Right lung (tissue), 5 donors: Measurements from ENCODE around the gene JAKMIP1. TPM values are rescaled to one million over a fixed set of nuclear protein-coding genes. Genes with fewer than 3 reads are reported as not detected.
A peak's percentile ranks its signal among the peaks of the same experiment; 100 is the strongest.
"Not testable (repeated sequence)": the region's sequence is repeated elsewhere in the genome, so short reads cannot be mapped to it uniquely, and the experiment has no call there.

Experiments
- DNase-seq, 2 donors: peaks; one replicate each; pipeline ENCODE4 v3.0.0-alpha.2; 2013
- polyA plus RNA-seq, 5 donors: library from polyadenylated mRNA; unstranded; fragments of 120-200 nt; gene quantifications; one replicate each; pipeline versions ENCODE4 v1.2.1 to v1.2.3, GENCODE V29; 2013; ENCODE audit warnings: inconsistent platforms in 1 of 5, low replicate concordance in 1 of 5; ENCODE audit not compliant: insufficient read length in 5 of 5, insufficient read depth in 1 of 5

JAKMIP1 gene
- polyA plus RNA-seq, 5 donors = 0.12 to 0.22 (median 0.16) TPM; not detected in 1

DNA sequence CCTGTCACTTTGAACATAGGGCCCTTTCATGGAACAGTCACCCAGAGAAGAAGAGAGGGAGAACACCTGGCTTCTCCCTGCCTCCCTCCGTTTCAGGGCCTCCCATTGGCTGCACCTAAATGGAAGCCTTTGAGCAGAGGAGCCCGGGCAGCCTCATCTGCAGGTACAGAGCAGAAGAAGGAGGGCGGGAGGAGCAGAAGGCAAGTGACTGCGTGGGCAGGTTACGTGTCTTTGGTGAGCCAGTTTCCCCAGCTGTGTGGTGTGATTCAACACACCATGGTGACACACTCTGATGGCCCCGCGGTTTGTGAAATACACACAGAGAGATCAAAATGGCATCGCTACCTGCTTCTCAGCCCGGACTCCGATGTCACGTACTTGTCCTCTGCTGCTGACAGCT, 182.5 kb downstream of the JAKMIP1 start:
- no peak for DNase-seq

GRCh38 chr4:6017030-6017429, 183.3 kb downstream of the JAKMIP1 start:
- DNase-seq = no peak

GRCh38 chr4:6013564-6013963, 186.8 kb downstream of the JAKMIP1 start:
- no peak for DNase-seq

GRCh38 chr4:6012200-6012599, 188.1 kb downstream of the JAKMIP1 start:
- DNase-seq = no peak

- DNase-seq = peak in 1 of 2 donors; percentile 23
These were observed 188.7 kb downstream of the JAKMIP1 start for GRCh38 chr4:6011686-6012085.

GRCh38 chr4:6011271-6011671, 189.1 kb downstream of the JAKMIP1 start:
- DNase-seq = no peak

DNA sequence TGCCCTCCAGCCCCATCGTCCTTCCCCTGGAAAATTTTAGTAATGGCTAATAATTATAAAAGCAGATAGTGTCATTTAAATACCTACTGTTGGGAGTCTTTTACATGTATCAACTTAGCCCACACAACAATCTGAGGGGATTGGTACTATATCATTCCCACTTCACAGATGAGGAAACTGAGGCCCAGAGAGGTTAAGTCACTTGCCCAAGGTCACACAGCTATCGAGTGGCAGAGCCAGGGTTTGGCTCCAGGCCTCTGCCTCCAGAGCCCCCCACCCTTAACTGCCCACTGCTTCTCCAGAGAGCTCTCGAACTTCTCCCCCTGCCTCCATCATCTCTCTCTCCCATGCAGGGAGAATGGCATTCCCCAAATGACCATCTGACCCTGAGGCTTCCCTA, 189.6 kb downstream of the JAKMIP1 start:
- no peak for DNase-seq

GRCh38 chr4:6009452-6009851, 190.9 kb downstream of the JAKMIP1 start:
- DNase-seq = no peak

GRCh38 chr4:6008766-6009385, 191.5 kb downstream of the JAKMIP1 start:
- DNase-seq = no peak

DNA sequence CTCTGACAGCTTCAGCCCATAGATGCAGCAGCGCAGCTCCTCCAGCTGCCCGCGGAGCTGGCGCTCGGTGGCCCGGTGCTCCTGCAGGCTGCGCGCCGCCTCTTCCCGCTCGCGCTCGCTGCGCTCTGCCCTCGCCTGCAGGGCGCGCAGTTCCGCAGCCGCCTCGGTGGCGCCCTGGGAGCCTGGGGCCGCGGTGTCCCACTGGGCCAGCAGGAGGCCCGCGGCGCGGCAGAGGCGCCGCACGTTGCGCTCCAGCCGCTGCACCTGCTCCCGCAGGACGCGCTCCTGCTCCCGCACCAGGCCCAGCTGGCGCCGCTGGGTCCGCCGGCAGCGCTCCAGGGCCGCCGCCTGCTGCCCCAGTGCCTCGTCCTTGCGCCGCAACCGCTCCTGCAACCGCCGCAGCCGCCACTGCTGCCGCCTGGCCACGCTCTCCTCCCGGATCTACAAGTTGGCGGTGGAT, 192.2 kb downstream of the JAKMIP1 start:
- DNase-seq = no peak

GRCh38 chr4:6005175-6005574, 195.2 kb downstream of the JAKMIP1 start:
- no peak for DNase-seq

DNA sequence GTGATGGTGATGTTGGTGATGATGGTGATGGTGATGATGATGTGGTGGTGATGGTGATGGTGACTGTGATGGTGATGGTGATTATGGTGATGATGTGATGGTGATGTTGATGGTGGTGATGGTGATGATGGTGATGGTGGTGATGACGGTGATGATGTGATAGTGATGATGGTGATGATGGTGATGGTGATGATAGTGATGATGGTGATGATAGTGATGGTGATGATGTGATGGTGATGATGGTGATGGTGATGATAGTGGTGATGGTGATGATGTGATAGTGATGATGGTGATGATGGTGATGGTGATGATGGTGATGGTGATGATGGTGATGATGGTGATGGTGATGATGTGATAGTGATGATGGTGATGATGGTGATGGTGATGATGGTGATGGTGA, 196.9 kb downstream of the JAKMIP1 start:
- DNase-seq = not testable (repeated sequence)

DNA sequence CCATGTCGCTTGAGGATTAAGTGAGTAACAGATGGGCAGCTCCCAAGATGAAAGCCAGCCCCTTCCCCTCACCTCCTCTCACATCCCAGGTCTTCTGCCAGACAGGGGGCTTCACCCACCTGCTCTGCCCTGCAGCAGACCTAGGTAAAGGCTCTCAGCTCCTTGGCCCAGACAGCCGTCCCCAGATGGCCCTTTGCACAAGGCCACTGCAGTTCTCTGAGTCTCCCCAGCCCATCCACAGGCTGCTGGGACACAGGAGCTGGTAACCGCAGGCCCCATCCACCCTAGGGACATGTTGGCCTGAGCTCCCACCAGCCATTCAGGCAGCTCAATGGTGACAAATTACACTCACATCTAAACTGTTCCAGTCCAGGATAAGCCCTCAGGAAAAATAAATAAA, 197.4 kb downstream of the JAKMIP1 start:
- DNase-seq = no peak

DNA sequence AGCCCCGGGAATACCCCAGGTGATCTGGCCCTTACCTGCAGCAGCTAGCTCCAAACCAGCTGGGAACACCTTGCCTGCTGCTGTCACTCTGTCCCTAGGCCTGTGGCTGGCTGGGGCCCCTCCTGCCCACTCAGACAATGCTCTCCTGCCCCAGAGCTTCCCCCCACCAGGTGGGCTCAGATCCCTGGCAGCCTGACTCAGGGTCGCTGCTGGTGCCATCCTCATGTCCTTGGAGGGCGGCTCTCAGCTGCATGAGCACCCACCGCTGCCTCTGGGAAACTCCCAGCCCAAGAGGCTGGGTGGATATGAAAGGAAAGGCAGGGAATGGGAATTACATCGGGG, 197.9 kb downstream of the JAKMIP1 start:
- no peak for DNase-seq

GRCh38 chr4:6001680-6002491, 198.5 kb downstream of the JAKMIP1 start:
- DNase-seq = no peak

- DNase-seq = no peak
These were observed 200.5 kb downstream of the JAKMIP1 start for GRCh38 chr4:5999830-6000365.

DNA sequence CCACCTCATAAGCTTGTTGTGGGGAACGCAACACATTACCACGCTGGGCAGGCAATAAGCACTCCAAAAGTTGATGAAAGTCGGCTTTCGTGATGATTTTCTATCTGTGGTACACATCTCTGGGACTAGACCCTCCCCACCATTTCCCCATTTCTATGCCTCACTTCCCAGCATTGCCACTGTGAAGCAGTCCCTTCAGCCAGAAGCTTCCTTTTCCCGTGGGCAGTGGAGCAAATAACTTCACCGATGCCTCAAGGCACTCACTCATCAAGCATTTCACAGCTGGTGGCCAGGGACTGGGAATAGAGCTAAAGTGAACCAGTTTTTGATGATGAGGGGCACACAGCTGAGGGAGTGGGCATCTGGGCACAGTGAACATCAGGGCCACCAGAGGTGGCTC, 201.0 kb downstream of the JAKMIP1 start:
- no peak for DNase-seq

DNA sequence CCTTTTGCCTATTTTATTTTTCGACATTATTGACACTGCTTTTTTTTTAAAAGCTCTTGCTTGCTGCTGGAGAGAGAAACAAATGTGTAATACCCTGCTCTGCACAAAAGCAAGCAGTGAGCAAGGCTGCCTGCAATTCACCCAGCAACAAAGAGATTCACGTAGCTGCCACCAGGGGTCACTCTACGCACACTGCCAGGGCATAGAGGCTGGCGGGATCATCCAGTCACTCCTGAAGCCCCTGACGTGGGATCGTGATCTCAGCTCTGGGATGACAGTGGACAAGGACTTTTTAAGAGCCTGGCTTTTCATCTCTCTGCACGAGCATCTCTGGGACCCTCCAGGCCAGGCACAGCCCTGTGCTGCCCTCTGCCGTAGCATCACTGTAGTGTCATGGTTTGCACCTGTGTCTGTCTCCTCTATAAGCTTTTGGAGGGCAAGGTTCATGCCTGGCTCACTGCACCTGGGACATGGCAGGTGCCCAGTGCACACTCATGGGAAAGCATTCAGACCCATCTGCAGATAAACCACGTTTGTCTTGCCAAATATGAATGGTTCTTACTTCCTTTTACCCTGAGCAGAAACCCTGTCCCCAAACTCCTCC, 201.9 kb downstream of the JAKMIP1 start:
- DNase-seq = peak; percentile 33 to 60

- DNase-seq = no peak
These were observed 203.7 kb downstream of the JAKMIP1 start for GRCh38 chr4:5996641-5997040.

DNA sequence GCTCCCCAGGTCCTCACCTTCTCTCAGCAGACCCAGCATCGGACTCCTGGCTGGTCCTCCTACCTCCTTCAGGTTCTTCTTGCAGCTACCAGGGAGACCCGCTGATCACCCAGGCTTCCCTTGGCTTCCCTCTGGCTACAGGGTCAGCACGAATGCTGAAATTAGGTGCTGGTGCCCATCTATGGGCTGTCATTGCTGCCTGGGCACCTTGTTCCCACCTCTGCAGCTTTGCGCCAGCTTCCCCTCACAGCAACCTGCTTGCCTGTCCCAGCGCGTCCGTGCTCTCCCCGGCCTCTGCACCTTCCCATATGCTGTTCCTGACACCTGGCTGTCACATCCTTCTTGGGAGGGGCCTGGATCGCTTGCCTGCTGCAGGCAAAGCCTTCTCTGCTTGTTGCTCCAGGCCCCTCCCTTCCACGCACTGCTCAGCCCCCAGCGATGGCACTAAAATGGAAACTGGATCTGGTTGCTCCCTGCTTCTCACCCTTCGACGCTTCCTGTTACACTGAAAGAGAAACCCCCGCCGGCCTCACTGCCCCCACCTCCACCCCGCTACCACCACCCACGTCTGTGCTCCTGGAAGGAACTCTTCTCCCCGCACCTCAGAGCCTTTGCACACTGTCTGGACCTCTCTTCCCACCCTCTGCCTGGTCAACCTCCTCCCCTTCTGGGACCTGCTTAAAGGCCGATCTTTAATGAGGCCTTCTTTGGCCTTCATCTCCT, 204.3 kb downstream of the JAKMIP1 start:
- no peak for DNase-seq

DNA sequence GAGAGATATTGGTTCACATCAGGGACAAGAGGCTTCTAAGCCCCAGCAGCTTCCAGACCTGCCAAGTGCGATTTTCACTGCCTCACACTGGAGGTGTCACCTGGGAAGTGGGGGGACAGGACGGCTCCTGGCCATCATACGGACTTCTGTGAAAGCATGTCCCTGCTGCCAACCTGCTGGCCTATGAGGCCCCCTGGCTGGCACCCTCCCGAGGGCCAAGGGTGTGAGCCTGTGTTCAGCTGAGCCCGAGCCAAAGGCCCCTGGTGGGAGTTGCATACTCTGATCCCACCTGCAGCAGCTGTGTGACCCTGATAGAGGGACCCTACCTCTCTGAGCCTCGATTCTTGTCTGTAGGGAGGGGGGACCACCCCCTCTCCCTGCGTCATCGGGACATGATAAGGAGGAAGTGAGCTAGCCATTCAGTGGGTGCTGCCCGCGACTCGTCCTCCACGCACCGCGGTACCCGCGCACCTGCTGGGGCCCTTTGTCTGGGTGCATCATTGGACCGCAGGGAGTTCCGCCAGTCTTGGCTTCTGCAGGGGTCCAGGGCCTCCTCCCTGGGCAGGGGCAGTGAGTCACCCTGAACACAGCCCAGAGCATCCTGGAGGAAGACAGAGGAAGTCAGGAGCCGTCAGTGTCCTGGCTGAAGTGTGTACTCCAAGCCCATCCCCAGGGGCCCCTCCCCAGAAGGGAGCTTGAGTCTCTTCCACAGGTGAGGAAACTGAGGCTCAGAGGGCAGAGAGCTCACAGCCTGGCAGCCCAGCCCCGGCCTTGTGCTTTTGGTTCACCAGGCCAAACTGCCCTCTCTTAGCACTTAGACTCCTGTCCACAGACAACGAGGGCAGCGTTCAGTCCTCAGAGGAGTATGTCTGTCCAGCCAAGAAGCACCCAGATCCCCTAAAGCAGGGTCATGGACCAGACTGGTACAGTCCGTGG, 206.2 kb downstream of the JAKMIP1 start:
- no peak for DNase-seq
